Measurements from ENCODE around the gene HNRNPA2B1.

Gene HNRNPA2B1

DNA sequence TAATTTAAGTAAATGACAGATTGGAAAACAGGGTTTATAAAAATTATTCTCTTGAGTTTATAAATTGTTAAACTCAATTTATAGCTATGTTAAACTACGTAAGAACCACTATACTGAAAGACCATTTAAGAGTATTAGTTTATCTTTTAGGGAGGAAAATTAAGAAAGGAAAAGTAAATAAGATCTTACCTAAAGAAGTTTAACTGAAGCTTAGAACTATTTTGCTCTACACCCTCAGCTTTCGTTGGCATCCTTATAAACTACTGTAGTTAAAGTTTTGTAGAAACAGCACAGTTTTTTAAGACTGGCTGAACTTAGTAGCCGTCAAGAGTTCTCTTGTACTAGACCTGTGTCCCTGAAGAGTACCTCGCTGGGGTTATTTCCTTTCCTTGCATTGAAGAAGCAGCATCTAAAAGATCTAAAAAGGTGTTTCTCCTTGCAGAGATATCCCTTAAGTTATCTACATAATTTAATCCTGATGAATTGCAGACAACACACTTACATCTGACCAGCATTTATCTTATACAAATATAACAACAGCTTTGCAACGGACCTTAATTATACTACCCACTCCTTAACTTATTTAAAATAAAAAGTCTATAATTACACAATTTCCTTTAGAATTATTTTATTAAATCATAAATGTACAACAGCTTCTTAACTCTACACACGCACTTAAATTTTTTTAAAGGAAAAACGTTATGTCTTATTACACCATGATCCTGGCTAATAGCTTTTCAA is 9.1 kb downstream of the HNRNPA2B1 start:
- Histone ChIP-seq H2AFZ (ENCODE audit: low read length) (no peak overlapping the region), H4K20me1 (ENCODE audit: insufficient read depth, low read length) (peaks cover 92% of the 10 kb centered on the region), H3K9me2 (replicated peaks; ENCODE audit: insufficient read depth, low read length) (no peaks in the 10 kb centered on the region), H3K27me3 (replicated peaks; ENCODE audit: insufficient read depth, low read length) (no peaks in the 10 kb centered on the region), H3K9ac (ENCODE audit: low read length) (no peak overlapping the region), H3K79me2 (ENCODE audit: low read length) (peaks cover 93% of the 10 kb centered on the region), H3K4me1 (ENCODE audit: low read length) (peaks cover 78% of the 10 kb centered on the region), H3K27ac (ENCODE audit: low read length) (no peak overlapping the region), H3K36me3 (replicated peaks; ENCODE audit: insufficient read depth, low read length) (peaks cover 54% of the 10 kb centered on the region), H3K9me3 (replicated peaks; ENCODE audit: insufficient read depth, low read length) (no peaks in the 10 kb centered on the region), H3K4me3 (ENCODE audit: low read length) (no peak overlapping the region), H3K4me2 (ENCODE audit: low read depth, low read length) (no peak overlapping the region), H3F3A (ENCODE audit: insufficient read depth, low read length) (peaks cover 95% of the 10 kb centered on the region)
- DNase-seq, result no peak
- no peak for TF ChIP-seq EZH2phosphoT487 (IDR thresholded peaks at IDR 0.05; ENCODE audit: low read length)
- no peak for TF ChIP-seq EZH2 (optimal IDR thresholded peaks at IDR 0.05; ENCODE audit: low read depth, low read length)
- TF ChIP-seq, protein P1, sequence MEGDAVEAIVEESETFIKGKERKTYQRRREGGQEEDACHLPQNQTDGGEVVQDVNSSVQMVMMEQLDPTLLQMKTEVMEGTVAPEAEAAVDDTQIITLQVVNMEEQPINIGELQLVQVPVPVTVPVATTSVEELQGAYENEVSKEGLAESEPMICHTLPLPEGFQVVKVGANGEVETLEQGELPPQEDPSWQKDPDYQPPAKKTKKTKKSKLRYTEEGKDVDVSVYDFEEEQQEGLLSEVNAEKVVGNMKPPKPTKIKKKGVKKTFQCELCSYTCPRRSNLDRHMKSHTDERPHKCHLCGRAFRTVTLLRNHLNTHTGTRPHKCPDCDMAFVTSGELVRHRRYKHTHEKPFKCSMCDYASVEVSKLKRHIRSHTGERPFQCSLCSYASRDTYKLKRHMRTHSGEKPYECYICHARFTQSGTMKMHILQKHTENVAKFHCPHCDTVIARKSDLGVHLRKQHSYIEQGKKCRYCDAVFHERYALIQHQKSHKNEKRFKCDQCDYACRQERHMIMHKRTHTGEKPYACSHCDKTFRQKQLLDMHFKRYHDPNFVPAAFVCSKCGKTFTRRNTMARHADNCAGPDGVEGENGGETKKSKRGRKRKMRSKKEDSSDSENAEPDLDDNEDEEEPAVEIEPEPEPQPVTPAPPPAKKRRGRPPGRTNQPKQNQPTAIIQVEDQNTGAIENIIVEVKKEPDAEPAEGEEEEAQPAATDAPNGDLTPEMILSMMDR (IDR thresholded peaks at IDR 0.05; ENCODE audit: low read length), result no peak

DNA sequence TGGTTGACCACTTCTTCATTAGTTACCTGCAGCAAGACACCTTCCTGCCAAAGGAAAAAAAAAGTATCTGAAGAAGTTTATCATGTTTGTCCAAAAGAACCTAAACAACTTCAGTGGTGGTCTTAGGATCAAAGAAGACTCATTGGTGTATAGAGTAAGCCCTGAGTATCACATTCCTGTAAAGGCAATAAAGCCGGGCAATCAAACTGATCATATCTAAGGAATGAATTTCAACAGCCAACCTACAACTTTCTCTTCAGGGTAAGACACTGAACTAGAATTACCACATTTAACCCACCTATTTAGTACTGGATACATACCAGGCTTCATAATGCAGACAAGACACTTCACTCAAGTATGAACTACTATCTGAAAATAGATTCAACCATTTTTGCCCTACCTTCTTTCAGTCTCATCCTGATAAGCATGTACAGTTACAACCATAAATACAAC is 10.1 kb downstream of the HNRNPA2B1 start:
- peaks cover 94% of the 10 kb centered on the region for H3F3A ChIP-seq (ENCODE audit: insufficient read depth, low read length)
- no peaks in the 10 kb centered on the region for H3K9me3 ChIP-seq (replicated peaks; ENCODE audit: insufficient read depth, low read length)
- H3K4me2 ChIP-seq (ENCODE audit: low read depth, low read length), result no peak overlapping the region
- H3K4me1 ChIP-seq (ENCODE audit: low read length), result peaks cover 77% of the 10 kb centered on the region
- H3K9me2 ChIP-seq (replicated peaks; ENCODE audit: insufficient read depth, low read length), result no peaks in the 10 kb centered on the region
- H3K27me3 ChIP-seq (replicated peaks; ENCODE audit: insufficient read depth, low read length), result no peaks in the 10 kb centered on the region
- peaks cover 85% of the 10 kb centered on the region for H3K79me2 ChIP-seq (ENCODE audit: low read length)
- H3K9ac ChIP-seq (ENCODE audit: low read length), result no peak overlapping the region
- H3K36me3 ChIP-seq (replicated peaks; ENCODE audit: insufficient read depth, low read length), result peaks cover 45% of the 10 kb centered on the region
- H4K20me1 ChIP-seq (ENCODE audit: insufficient read depth, low read length), result peaks cover 84% of the 10 kb centered on the region
- TF ChIP-seq EZH2 (optimal IDR thresholded peaks at IDR 0.05; ENCODE audit: low read depth, low read length), result no peak
- TF ChIP-seq, protein P1 (IDR thresholded peaks at IDR 0.05; ENCODE audit: low read length), result no peak
- no peak for TF ChIP-seq EZH2phosphoT487 (IDR thresholded peaks at IDR 0.05; ENCODE audit: low read length)
- H3K27ac ChIP-seq (ENCODE audit: low read length), result no peak overlapping the region
- H3K4me3 ChIP-seq (ENCODE audit: low read length), result no peak overlapping the region
- DNase-seq, result no peak
- H2AFZ ChIP-seq (ENCODE audit: low read length), result no peak overlapping the region

GRCh38 chr7:26189697-26190096 is 10.8 kb downstream of the HNRNPA2B1 start:
- no peak for TF ChIP-seq EZH2 (optimal IDR thresholded peaks at IDR 0.05; ENCODE audit: low read depth, low read length)
- TF ChIP-seq EZH2phosphoT487 (IDR thresholded peaks at IDR 0.05; ENCODE audit: low read length), result no peak
- TF ChIP-seq, protein P1 (IDR thresholded peaks at IDR 0.05; ENCODE audit: low read length), result no peak
- H3K27me3 ChIP-seq (replicated peaks; ENCODE audit: insufficient read depth, low read length), result no peaks in the 10 kb centered on the region
- H3K4me2 ChIP-seq (ENCODE audit: low read depth, low read length), result no peak overlapping the region
- H3K9me2 ChIP-seq (replicated peaks; ENCODE audit: insufficient read depth, low read length), result no peaks in the 10 kb centered on the region
- peaks cover 81% of the 10 kb centered on the region for H3K79me2 ChIP-seq (ENCODE audit: low read length)
- no peak for DNase-seq
- no peak overlapping the region for H3K9ac ChIP-seq (ENCODE audit: low read length)
- H3F3A ChIP-seq (ENCODE audit: insufficient read depth, low read length), result peaks cover 96% of the 10 kb centered on the region
- H2AFZ ChIP-seq (ENCODE audit: low read length), result no peak overlapping the region
- H4K20me1 ChIP-seq (ENCODE audit: insufficient read depth, low read length), result peaks cover 82% of the 10 kb centered on the region
- H3K27ac ChIP-seq (ENCODE audit: low read length), result no peak overlapping the region
- peaks cover 49% of the 10 kb centered on the region for H3K36me3 ChIP-seq (replicated peaks; ENCODE audit: insufficient read depth, low read length)
- no peaks in the 10 kb centered on the region for H3K9me3 ChIP-seq (replicated peaks; ENCODE audit: insufficient read depth, low read length)
- no peak overlapping the region for H3K4me3 ChIP-seq (ENCODE audit: low read length)
- H3K4me1 ChIP-seq (ENCODE audit: low read length), result peaks cover 78% of the 10 kb centered on the region

Measured in MM.1S (cell line).